NK-92 (cell line): ENCODE measurements around the gene AADAC.
"Not testable (repeated sequence)": the region's sequence is repeated elsewhere in the genome, so short reads cannot be mapped to it uniquely, and the experiment has no call there.

Experiments
- DNase-seq: peaks from one replicate; lab custom pipeline; 2025; ENCODE audit not compliant: unreplicated experiment; lab: John Stamatoyannopoulos, UW

The AADAC gene

DNA sequence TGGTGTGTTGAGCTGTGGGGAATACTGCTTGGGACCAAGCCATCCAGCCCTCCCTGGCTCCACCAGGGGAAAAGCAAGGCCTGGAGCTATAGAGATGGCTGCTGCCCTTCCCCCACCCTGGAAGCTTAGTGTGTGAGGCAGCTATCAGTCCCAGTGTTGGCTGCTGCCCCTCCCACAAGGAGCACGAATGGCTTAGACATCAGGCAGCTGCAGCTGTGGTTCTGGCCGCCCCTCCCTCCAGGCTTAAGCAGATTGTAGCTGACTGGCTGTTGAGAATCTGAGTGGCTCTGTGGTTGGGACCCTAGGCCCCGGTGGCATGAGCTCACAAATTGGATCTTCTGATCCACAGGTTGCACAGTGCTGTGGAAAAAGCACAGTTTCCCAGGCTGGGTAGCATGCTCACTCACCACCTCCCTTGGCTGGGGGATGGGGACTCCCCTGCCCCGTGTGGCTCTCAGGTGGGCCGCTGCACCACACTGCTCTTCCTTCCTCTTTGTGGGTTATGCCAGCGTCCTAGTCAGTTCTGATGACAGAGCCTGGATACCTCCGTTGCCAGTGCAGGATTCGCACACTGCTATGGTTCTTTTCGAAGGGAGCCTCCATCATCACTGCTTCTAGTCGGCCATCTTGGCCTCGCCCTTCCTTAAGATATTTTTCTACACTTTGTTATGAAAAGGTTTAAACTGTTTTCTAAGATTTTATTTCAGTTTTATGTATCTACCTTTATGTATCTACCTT, 38.3 kb downstream of the AADAC start:
- no peak for DNase-seq

DNA sequence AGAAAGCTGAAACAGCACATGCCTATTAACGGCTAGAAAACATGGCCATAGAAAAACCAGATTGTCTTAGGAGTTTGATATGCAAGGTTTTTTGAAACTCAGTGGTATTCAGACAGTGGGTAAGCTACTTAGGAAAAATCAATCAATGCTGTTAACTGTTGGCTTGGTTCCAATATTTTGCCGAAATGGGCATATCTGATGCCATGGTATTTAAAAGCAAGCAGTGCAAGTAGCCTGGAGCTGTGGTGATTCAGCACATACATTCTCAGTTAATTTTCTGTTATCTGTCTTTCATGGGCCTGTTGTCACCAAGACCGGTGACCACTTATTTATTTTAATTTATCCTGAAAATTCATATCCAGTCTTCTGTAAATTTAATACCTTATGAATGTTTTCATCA, 42.2 kb downstream of the AADAC start:
- DNase-seq = no peak

- no peak for DNase-seq
Observed at GRCh38 chr3:151856641-151857040, 42.7 kb downstream of the AADAC start.

DNA sequence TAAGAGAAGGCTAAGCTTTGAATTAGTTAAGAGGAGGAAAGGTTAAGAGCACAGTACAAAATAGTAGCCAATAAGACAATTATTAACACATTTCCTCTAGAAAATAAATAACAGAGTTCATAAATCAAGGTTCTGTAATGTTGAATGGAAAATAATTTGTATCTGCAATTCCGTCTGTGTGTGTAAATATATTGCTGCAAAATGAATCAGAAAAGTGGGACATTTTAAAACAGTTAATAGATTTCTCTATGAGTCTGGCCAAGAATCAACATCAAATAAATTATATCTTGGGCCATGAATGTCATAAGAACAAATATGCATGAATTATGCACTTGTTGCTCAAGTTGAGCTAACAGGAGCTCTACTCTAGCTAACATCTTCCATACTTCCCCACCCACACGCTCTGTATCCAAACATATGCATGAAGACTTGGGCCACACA, 45.3 kb downstream of the AADAC start:
- no peak for DNase-seq

DNA sequence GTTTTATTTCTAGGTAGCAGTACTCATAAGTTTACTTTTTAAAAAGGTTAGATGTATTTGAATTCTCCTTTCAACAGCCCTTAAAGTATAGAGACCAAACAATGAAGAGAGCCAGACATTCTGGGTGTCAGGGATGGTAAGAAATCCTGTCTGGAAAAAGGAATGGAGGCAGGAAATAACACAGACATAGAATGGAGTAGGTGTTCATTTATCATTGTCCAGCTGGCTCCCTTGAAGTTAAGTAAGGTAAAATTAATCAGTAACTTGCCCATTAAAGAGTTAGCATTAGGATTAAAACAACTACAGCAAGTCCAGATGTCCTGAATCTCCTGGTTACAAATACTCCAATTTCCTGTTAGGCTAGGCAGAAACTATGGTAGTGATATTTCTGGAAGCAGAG, 46.0 kb downstream of the AADAC start:
- no peak for DNase-seq

DNA sequence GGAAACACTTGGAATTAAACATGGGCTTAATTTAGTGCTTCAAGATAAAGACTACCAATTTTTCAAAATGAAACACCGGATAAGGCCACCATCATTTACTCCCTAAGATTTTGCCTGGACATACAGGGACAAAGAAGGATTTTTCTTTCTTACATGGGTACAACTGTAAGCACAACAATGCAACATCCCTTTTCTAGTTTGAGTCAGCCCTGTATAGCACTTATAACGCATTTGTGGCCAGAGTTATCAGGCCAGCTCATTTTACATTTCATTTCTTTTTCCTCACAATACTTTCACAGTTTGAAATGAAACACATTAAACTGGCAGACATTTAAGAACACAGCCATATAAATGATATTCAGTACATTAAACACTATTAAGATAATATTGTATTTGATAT, 49.7 kb downstream of the AADAC start:
- no peak for DNase-seq

DNA sequence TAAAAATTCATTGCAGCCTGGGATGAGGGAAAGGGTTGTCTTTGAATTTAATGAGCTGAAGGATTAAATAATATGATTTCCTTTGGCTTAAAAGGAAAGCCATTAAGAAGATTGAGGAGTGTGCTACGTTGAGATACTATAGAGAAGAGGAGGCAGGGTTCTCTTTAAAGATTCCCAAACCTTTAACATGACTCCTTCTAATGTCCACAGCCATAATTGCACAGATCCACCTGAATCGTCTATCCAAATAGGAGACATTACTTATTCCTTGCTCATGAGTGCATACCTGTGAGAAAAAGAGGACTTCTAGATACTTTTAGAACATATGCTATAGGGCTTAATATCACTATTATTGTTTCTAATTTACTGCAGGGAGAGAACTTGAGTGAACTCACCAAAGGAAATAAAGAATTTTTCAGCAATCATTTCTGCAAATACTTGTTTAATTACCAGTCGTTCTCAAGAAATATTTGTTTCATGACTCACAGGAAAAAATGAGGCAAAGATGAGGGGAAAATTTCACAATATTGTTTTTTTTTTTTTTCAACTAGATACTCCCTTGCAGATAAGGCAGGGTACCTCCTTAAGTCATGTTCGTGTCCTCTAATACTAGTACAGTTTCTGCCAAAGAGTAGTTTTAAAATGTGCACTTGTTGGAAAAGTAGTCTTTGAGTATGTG, 50.6 kb downstream of the AADAC start:
- no peak for DNase-seq

- DNase-seq = no peak
Observed at GRCh38 chr3:151866711-151867410, 52.9 kb downstream of the AADAC start.

- DNase-seq = no peak
Observed at GRCh38 chr3:151867666-151868065, 53.8 kb downstream of the AADAC start.

- DNase-seq = no peak
Observed at GRCh38 chr3:151869181-151869580, 55.3 kb downstream of the AADAC start.

DNA sequence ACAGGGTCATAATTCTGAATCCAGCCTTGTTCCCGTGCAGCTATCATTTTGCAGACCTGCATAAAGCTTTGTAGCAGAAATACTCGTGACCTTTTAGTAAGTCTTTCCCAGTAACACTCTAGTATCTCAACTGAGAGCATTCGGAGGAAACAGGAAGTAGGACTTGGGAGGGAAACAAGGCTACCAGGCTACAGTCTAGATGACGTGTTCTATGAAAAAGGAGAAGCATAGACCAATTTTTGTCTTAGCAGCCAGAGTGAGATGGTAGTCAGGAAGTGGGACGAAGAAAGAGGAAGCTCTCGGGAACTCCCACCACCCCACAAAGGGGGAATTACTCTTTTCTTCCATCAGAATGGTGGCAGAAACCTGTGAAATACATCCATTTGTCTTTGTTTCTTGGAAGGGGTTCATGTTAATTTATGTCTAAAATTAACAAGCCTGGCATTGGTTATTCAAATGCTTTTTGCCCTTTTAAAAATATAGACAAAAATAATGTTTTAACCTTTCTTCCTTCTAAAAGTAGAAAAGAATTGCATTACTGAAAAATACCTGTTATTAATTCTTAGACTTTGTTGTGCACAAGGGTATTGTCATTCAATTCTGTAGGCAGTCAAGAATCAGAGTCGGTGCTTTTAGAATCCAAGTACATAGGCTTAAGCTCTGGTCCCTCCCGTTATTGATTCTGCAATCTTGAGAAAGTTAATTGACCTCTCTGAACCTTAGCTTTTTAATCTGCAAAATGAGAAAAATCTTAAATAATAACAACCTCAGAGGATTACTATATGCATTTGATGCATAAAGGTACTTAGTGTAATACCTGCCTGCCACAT, 57.9 kb downstream of the AADAC start:
- DNase-seq = no peak

- DNase-seq = no peak
Observed at GRCh38 chr3:151873398-151873797, 59.5 kb downstream of the AADAC start, which contains the start of gene SUCNR1. TSS of gene SUCNR1 (plus strand) at chr3:151873643. CDS start at chr3:151879893, 6,250 bp downstream.

DNA sequence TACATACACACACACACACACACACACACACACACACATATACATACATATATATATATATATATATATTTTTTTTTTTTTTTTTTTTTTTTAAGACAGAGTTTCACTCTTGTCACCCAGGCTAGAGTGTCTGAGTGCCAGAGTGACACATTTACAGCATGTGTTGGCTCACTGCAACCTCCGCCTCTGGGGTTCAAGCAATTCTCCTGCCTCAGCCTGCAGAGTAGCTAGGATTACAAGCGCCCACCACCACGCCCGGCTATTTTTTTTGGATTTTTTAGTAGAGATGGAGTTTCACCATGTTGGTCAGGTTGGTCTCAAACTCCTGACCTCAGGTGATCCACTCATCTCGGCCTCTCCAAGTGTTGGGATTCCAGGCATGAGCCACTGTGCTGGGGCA, 60.2 kb downstream of the AADAC start:
- DNase-seq = not testable (repeated sequence)

DNA sequence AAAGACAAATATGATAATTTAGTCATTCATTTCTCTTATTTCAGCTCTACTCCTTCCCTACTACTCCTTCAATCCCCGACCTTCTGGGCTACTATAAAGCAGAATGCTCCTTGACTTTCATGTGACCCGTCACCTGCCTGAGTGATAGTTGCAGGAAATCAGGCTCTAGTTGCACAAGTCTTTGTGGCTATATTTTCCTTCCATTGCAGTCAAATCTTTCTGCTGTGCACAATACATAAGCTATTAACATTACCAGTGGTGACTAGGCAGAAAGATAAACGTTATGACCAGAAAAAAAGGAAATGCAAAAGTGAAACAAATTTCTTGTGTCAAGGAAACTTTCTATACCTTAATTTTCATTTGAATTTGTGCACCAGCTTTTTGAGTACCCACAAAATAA, 61.8 kb downstream of the AADAC start:
- DNase-seq = no peak

DNA sequence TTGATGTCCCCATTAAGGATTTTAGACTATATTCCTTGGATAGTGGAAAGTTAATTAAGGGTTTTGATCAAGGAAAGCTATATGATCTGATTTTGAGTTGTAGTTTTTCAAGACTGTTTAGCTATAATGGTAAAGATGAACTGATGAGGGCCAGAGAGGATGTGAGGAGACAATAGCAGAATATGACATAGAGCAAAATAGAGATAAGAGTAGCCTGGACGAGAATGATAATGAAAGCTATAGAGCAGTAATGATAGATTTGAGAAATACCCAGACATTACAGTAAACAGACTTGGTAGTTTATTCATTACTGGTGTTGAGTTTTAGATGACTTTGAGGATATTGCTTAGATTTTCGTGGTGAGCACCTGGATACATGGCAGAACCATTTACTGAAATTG, 63.4 kb downstream of the AADAC start:
- DNase-seq = no peak
